ENCODE data around the gene ELF5. TPM values are rescaled to one million over a fixed set of nuclear protein-coding genes. Genes with fewer than 3 reads are reported as not detected.

The ELF5 gene
- total RNA-seq, result not detected

GRCh38 chr11:34513682-34514449, at the start of gene ELF5:
TSS of gene ELF5 (minus strand) at chr11:34513794. CDS start at chr11:34505749, 8,045 bp downstream.
- Histone ChIP-seq H3K27ac (no peak within 1 kb of the TSS), H3K4me1 (no peaks in the 10 kb centered on the region), H3K36me3 (no peaks in the 10 kb centered on the region), H3K4me3 (no peak within 1 kb of the TSS), H3K9me3 (no peaks in the 10 kb centered on the region), H3K27me3 (no peaks in the 10 kb centered on the region)
- 84 to 87% methylated on average over 17 of the region's 17 CpGs for WGBS, 2 donors
- TF ChIP-seq EP300 (IDR thresholded peaks at IDR 0.05) (no peak), POLR2A (IDR thresholded peaks at IDR 0.05) (no peak)
- TF ChIP-seq, protein P1, sequence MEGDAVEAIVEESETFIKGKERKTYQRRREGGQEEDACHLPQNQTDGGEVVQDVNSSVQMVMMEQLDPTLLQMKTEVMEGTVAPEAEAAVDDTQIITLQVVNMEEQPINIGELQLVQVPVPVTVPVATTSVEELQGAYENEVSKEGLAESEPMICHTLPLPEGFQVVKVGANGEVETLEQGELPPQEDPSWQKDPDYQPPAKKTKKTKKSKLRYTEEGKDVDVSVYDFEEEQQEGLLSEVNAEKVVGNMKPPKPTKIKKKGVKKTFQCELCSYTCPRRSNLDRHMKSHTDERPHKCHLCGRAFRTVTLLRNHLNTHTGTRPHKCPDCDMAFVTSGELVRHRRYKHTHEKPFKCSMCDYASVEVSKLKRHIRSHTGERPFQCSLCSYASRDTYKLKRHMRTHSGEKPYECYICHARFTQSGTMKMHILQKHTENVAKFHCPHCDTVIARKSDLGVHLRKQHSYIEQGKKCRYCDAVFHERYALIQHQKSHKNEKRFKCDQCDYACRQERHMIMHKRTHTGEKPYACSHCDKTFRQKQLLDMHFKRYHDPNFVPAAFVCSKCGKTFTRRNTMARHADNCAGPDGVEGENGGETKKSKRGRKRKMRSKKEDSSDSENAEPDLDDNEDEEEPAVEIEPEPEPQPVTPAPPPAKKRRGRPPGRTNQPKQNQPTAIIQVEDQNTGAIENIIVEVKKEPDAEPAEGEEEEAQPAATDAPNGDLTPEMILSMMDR (IDR thresholded peaks at IDR 0.05), result no peak
- DNase-seq (ENCODE audit: low spot score in 2 of 2), result no peak

DNA sequence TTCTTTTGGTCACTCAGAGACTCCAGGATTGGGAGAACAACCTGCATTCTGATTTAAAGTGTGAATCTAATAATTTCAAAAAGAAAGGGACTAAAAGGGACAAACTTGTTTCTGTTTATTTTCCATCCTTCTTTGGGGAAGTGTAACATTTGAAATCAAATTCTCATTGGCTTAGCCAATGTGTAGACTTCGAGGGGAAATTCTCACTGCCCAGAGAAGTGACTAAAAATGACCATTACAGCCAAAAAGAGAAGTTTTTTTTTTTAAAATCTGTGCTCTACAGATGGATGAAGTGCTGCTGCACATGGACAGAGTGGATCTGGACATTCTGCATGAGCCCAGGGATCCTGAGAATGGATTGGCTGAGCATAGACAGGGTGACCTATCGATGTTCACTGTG, 49.4 kb upstream of the ELF5 start:
- no peaks in the 10 kb centered on the region for H3K36me3 ChIP-seq
- H3K27ac ChIP-seq, result no peak overlapping the region
- no peaks in the 10 kb centered on the region for H3K9me3 ChIP-seq
- TF ChIP-seq, protein P1 (IDR thresholded peaks at IDR 0.05), result no peak
- no peak for TF ChIP-seq EP300 (IDR thresholded peaks at IDR 0.05)
- no peak for TF ChIP-seq POLR2A (IDR thresholded peaks at IDR 0.05)
- no peak overlapping the region for H3K4me3 ChIP-seq
- peaks cover 0 to 7% (median 0%) of the 10 kb centered on the region in 4 donors for H3K4me1 ChIP-seq
- DNase-seq (ENCODE audit: low spot score in 2 of 2), result no peak
- peaks cover 0 to 13% of the 10 kb centered on the region in 2 donors for H3K27me3 ChIP-seq
- 65 to 67% methylated on average over 2 of the region's 2 CpGs for WGBS, 2 donors

DNA sequence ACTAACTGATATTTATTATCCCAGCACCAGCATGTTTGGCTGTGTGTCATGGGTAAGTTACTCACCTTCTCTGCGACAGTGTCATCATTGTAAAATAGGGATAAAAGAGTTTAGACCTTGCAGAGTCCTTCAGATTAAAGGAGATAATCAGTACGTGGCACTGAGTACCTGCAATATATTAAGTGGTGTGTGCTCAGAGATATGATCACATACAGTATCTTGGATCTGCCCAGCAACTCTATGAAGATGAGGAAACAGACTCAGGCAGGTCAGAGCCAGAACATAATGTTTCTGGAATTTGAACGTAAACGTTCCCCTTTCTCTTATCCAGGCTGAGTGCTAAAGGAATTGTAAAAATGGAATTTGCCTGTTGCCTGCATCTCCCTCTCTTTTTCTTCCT, 46.9 kb upstream of the ELF5 start:
- 81% methylated on average over 4 of the region's 4 CpGs for WGBS, 2 donors
- no peaks in the 10 kb centered on the region for H3K36me3 ChIP-seq
- TF ChIP-seq EP300 (IDR thresholded peaks at IDR 0.05) (no peak), POLR2A (IDR thresholded peaks at IDR 0.05) (no peak)
- TF ChIP-seq, protein P1 (IDR thresholded peaks at IDR 0.05), result no peak
- H3K9me3 ChIP-seq, result no peaks in the 10 kb centered on the region
- H3K27ac ChIP-seq, result no peak overlapping the region
- H3K4me3 ChIP-seq, result no peak overlapping the region
- H3K27me3 ChIP-seq, result peaks cover 0 to 13% of the 10 kb centered on the region in 2 donors
- DNase-seq (ENCODE audit: low spot score in 2 of 2), result no peak
- H3K4me1 ChIP-seq, result peaks cover 0 to 7% (median 0%) of the 10 kb centered on the region in 4 donors

- H3K4me3 ChIP-seq, result no peak overlapping the region
- peaks cover 0 to 13% of the 10 kb centered on the region in 2 donors for H3K27me3 ChIP-seq
- 73 to 80% methylated on average over 4 of the region's 4 CpGs for WGBS, 2 donors
- H3K36me3 ChIP-seq, result no peaks in the 10 kb centered on the region
- H3K27ac ChIP-seq, result no peak overlapping the region
- H3K4me1 ChIP-seq, result no peaks in the 10 kb centered on the region
- no peak for DNase-seq (ENCODE audit: low spot score in 2 of 2)
- H3K9me3 ChIP-seq, result no peaks in the 10 kb centered on the region
- TF ChIP-seq EP300 (IDR thresholded peaks at IDR 0.05) (no peak), POLR2A (IDR thresholded peaks at IDR 0.05) (no peak)
- TF ChIP-seq, protein P1 (IDR thresholded peaks at IDR 0.05), result no peak
These were observed 45.1 kb upstream of the ELF5 start for GRCh38 chr11:34558673-34559072.

GRCh38 chr11:34558211-34558610, 44.6 kb upstream of the ELF5 start:
- peaks cover 0 to 13% of the 10 kb centered on the region in 2 donors for H3K27me3 ChIP-seq
- no peak for DNase-seq (ENCODE audit: low spot score in 2 of 2)
- no peak overlapping the region for H3K4me3 ChIP-seq
- no peaks in the 10 kb centered on the region for H3K36me3 ChIP-seq
- no peaks in the 10 kb centered on the region for H3K4me1 ChIP-seq
- no peak overlapping the region for H3K27ac ChIP-seq
- WGBS, 2 donors, result 55 to 63% methylated on average over 1 of the region's 1 CpG
- TF ChIP-seq, protein P1 (IDR thresholded peaks at IDR 0.05), result no peak
- no peak for TF ChIP-seq POLR2A (IDR thresholded peaks at IDR 0.05)
- TF ChIP-seq EP300 (IDR thresholded peaks at IDR 0.05), result no peak
- no peaks in the 10 kb centered on the region for H3K9me3 ChIP-seq
